ENCODE results near the gene MUC2. TPM values are rescaled to one million over a fixed set of nuclear protein-coding genes. Genes with fewer than 3 reads are reported as not detected.

The MUC2 gene
- total RNA-seq, 1 donor from 2014 or later, result not detected

DNA sequence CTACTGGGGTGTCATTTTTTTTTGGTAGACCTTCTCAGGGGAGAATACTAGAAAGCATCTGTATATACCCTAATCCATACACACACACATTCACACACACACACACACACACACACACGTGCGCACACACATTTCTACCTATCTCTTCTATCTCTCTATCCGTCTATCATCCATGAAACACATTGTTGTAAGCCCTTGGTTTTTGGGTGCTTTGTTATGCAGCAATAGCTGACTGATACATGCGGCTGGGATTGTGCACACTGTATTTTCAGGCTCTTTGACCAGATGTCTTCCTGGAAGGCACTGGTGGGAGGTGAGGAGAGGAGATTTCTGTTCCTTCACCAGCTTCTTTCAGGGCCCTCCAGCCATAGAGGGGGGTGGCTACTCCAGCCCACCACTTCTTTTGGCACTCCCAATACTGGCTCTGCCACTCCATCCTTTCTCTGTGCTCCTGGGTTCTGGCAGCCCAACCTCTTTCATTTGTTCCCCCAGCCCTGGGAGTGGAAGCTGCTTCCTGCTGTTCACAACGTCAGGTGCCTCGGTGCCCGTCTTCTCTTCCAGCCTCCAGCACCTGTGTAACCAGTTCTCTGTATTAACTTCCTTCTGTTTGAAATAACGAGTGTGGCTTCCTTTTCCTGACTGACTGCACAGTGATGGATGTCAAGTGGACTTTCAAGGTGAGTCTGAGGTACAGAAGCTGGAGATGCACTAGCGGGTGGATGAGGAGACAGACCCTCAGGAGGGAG, 12.4 kb upstream of the MUC2 start:
- intact Hi-C loops (cut with DNase I), result no loop called here
- ATAC-seq (no peak), DNase-seq (ENCODE audit: missing footprints) (no peak)

DNA sequence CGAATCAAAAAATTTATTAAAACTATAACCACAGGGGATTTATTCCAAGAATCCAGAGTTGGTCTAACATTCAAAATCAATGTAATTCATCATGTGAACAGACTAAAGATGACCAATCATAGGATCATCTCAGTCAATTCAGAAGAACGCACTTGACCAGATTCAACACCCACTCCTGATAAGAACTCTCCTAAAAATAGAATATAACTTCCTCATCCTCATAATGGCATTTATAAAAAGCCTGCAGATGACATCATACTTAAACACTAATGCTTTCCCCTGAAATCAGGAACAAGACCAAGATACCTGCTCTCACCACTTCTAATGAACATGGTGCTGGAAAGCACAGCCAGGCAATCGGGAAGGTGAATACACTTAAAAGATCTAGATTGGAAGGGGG, 10.5 kb upstream of the MUC2 start:
- DNase-seq (ENCODE audit: missing footprints) (no peak), ATAC-seq (no peak)
- intact Hi-C loops (cut with DNase I), result no loop called here

DNA sequence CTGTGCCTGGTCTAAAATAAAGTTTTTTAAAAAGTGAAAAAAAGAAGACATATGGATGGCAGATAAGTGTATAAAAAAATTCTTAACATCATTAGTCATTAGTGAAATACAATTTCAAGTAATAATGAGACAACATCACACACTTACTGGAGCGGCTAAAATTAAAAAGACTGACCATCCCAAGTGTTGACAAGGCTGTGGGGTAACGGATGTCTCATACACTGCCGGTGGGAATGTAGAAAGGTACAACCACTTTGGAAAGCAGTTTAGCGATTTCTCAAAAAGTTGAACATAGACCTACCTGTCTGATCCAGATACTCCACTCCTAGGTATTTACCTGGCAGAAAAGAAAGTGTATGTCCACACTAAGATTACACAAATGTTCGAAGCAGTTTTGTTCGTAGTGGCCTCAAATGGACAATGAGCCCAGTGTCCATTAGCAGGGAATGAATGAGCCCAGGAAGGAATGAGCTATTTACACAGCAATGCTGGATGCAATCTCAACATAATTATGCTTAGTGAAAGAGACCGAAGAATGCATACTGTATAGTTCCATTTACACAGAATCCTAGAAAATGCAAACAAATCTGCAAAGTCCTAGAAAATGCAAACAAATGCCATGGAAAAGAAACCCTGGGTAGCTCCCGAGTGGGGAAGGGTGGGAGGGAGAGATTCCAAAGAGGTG, 6.7 kb upstream of the MUC2 start:
- ATAC-seq, result no peak
- intact Hi-C loops (cut with DNase I), result no loop called here
- DNase-seq (ENCODE audit: missing footprints), result no peak

DNA sequence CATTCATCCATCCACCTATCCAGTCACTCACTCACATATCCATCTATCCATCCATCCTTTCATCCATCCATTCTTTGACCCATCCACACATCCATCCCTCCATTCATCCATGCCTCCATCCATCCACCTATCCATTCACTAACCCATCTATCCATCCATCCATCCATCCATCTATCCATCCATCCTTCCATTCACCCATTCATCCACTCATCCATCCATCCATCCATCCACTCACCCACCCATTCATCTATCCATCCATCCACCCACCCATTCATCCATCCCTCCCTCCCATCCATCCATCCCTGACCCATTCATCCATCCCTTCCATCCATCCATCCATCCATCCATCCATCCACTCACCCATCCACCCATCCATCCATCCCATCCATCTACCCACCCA, 4.9 kb upstream of the MUC2 start:
- intact Hi-C loops (cut with DNase I), result no loop called here
- no peak for ATAC-seq

DNA sequence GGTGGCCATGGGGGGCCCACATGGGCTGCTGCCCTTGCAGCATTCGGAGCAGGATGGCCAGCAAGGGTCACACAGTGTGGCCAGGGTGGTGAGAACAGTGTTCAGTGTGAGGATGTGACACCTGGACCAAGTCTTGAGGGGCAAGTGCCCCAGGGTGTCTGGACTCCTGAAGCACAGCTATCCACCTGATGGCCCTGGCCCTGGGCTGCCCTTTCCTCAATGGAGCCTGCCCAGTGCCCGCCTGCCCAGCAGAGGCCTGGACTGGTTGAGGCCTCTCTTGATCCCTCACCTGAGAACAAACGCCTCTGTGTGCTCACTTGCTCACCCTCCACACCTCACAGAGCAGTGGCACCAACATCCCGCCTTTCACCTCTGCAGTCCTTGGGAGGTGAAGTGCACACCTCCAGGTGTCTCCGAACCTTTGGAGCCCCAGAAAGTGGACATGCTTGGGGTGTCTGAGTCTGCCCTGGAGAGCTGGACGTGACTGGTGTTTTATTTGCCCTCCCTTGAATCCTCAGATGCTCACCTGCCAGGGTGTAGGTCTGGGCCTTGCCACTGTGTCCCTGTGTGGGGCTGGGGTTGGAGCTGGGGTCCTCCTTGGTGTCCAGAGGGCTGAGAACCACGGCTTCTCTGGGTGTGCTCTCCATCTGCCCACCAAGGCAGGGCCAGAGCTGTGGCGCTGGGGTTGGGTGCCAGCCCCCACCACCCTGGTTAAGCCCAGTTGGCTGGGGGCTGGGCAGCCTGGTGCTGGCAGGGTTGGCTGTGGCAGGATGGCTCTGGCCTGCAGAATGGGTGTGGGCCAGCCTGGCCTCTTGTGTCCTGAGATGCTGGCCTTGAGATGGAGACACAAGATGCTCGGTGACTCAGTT, 3.8 kb upstream of the MUC2 start:
- ATAC-seq (no peak), DNase-seq (ENCODE audit: missing footprints) (peak; percentile 58)
- intact Hi-C loops (cut with DNase I), result no loop called here

More for the DNA sequence above, 4.9 kb upstream of the MUC2 start:
- no peak for DNase-seq (ENCODE audit: missing footprints)

DNA sequence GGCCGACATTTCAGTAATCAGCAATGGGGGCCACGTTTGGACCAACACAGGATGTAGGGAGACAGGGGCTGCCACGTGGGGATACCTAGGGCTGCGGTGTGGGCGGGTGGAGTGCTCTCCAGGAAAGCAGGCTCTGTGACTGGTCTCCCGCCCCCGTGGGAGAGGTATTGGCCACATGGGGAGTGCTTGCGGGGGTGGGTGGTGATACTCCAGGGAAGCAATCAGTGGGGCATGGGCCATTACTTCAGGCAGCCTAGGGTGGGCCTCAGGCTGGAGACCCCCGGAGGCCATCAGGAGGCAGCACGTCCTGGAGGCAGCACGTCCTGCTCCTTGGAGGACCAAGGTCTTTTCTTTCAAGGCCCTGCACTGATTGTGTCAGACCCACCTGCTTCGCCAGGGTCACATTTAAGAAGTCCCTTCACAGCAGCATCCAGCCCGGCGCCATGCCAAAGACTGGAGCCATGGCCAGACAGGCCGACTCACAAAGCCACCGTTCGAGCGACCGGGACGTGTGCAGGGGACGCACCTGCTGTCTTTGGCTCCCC, 3.0 kb upstream of the MUC2 start:
- intact Hi-C loops (cut with DNase I), result no loop called here
- DNase-seq (ENCODE audit: missing footprints) (peak; percentile 67), ATAC-seq (no peak)

DNA sequence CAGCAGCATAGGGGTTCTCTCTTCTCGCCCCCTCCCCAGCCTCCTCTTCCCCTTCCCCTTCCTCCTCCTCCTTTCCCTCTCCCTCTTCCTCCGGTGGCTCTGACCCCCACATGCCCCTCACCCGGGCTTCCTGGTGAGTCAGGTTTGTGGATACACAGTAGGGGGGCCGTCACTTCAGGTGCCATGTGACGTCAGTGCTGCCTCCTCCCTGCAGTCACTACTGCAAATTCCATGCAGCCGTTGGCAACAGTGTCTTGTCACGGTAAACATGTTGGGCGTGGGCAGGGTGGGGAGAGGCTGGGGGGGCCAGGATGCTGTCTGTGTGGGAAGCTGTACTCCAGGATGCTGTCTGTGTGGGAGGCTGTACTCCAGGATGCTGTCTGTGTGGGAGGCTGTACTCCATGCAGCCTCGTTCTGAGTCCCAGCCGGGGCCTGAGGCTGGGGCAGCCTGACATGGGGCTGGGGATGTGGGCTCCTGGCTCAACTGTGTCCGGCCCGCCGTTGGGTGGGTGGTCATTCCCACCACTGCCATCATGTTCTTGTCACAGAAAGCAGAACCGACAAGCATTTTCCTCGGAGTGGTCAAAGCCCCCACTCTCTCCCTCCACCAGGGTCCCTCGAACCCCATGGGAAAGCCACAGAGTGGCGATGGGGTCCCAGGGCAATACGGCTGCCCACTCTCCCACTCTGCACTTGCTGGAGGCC, 2.4 kb upstream of the MUC2 start:
- DNase-seq (ENCODE audit: missing footprints) (peak; percentile 68), ATAC-seq (no peak)
- intact Hi-C loops (cut with DNase I), result no loop called here

DNA sequence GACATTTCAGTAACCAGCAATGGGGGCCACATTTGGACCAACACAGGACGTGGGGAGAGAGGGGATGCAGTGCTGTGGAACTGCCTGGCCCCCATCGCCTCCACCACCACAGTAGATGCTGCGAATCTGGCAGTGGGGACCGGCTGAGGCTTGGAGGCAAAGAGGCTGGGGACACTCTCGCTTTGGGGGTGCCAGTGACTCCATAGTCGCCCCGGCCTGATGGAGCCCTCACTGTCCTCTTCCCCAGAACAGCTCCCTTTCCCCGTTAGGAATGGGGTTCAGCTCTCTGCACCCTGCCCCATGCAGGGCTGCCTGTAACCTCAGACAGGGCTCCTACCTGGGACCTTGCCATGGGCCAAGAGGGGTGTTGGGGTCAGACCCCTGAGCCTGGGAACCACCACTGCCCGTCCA, 1.8 kb upstream of the MUC2 start:
- DNase-seq (ENCODE audit: missing footprints) (no peak), ATAC-seq (no peak)
- intact Hi-C loops (cut with DNase I), result no loop called here

DNA sequence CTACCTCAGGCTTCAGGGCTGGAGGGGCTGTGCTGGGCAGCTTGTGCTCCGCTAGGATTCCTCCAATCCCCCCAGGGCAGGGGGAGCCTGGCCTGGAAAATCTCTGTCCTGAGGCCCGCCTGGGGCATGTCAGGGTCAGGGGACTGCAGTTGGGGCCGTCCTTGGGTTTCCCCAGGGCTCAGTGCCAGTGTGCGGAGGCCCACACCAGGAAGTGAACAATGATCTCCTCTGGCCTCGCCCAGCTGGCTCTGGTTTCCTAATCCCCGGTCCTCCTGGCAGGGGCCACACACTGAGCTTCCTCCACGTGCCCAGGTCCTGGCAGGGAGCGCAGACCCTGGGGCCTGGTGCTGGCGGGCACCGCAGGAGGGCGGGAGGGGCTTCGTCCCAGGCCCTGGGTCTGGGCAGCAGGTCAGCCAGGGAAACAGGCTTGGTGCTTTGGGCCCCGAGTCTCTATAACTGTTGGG, 1.4 kb upstream of the MUC2 start:
- peak; percentile 52 for ATAC-seq
- peak; percentile 73 for DNase-seq (ENCODE audit: missing footprints)
- intact Hi-C loops (cut with DNase I), result no loop called here

DNA sequence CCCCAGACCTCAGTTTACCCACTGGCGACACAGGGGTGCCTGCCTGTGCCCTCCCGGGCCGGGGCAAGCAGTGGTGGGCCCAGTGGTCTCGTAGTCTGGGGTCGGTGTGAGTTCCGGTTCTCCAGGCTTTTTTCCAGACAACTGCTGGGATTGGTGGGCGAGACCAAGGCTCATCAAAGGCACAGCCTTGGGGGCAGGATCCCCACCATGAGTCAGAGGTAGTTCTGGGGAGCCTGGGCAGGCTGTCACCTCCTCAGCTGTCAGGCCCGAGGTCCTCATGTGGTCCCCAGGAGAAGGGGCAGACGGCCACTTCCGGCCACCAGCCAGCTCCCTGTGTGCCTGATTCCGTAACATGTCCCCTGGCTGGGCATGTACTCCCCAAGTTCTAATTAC, 827 bp upstream of the MUC2 start:
- intact Hi-C loops (cut with DNase I), result no loop called here
- DNase-seq (ENCODE audit: missing footprints) (no peak), ATAC-seq (no peak)

DNA sequence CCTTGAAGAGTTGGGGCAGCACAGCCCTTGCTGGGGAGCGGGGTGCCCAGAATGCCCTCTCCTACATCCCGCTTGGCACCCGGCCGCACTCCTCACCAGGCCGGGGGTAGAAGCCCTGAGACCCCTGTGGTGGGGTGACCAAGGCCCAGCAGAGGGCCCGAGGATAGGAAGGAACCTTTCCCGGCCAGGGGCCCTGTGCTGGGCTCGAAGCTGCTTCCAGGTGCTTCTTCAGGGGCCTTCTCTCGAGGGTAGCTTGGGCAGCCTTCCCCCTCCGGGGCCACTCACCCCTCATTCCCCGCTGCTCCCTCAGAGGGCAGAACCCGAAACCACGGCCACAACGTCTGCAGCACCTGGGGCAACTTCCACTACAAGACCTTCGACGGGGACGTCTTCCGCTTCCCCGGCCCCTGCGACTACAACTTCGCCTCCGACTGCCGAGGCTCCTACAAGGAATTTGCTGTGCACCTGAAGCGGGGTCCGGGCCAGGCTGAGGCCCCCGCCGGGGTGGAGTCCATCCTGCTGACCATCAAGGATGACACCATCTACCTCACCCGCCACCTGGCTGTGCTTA, 752 bp downstream of the MUC2 start:
- intact Hi-C loops (cut with DNase I), result no loop called here
- no peak for ATAC-seq
- no peak for DNase-seq (ENCODE audit: missing footprints)

DNA sequence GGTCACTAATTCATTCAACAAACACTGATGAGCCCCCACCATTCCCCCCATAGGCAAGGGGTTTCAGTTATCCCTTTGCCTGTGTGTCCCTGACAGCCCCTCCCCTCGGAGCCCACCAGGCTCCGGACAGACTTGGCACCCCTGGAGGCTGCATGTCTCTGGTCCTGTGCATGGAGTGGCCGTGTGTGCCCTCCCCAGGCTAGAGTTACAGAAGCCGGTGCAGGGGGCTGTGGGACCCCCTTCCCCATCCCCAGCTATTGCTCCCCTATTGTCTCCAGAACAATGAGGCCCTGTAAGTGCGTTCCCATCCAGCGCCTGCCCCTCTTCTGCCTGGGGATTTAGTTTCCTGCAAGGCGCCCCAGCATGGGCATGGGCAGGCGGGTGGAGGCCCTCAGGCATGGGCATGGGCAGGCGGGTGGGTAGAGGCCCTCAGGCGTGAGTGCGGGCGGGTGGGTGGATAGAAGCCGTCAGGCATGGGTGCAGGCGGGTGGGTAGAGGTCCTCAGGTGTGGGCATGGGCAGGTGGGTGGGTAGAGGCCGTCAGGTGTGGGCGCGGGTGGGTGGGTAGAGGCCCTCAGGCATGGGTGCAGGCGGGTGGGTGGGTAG, 1.5 kb downstream of the MUC2 start:
- no peak for ATAC-seq
- DNase-seq (ENCODE audit: missing footprints), result no peak
- intact Hi-C loops (cut with DNase I), result no loop called here

DNA sequence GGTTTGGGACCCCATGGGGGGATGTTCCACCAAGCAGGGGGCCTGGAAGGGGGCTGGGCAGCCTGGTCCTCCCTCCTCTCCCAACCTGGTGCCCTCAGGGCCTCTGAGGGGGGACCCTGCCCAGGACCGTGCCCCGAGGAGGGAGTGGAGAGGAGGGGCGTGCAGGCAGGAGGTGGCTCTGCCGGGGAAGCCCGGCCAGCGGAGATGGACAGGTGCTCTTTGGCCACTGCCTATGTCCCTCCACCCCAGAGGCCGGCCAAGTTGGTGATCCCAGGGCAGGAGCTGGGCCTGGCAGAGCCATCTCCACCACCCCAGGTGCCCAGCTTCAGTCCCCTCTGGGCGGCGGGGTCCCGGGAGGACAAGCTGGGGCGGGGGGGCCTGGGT, 2.4 kb downstream of the MUC2 start:
- ATAC-seq (no peak), DNase-seq (ENCODE audit: missing footprints) (no peak)
- intact Hi-C loops (cut with DNase I), result no loop called here

DNA sequence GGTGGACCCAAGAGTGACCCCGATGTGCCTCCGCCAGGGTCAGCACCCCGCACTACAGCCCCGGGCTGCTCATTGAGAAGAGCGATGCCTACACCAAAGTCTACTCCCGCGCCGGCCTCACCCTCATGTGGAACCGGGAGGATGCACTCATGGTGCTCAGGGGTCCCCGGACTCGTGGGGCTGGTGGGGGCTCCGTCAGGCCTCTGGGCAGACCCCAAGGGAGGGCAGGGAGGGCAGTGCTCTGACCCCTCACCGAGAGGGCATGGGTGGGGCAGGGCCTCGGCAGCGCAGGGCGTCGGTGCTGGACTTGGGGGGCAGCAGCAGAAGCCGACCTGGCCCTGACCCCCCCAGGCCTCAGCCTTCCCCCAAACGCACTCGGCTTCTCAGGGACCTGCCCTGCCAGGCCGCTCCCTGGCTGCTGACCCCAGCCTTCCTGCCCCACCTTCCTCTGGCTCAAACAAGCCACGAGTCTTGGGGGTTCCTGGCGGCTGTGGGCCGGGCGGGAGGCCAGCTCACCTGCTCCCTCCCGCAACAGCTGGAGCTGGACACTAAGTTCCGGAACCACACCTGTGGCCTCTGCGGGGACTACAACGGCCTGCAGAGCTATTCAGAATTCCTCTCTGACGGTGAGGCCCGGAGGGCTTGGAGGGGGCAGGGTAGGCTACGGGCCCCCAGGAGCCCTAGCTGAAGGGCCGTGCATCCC, 2.9 kb downstream of the MUC2 start:
- intact Hi-C loops (cut with DNase I), result no loop called here
- no peak for ATAC-seq

DNA sequence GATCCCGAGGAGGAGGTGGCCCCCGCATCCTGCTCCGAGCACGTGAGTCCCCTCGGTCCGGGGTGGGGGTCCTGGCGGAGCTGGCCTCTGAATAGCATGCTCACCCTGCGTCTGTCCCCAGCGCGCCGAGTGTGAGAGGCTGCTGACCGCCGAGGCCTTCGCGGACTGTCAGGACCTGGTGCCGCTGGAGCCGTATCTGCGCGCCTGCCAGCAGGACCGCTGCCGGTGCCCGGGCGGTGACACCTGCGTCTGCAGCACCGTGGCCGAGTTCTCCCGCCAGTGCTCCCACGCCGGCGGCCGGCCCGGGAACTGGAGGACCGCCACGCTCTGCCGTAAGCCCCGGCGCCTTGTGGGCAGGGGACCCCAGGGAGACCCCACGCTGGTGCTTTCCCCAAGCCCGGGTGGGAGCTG, 3.5 kb downstream of the MUC2 start:
- intact Hi-C loops (cut with DNase I), result no loop called here
- no peak for ATAC-seq
- no peak for DNase-seq (ENCODE audit: missing footprints)

More for the DNA sequence above, 2.9 kb downstream of the MUC2 start:
- DNase-seq (ENCODE audit: missing footprints), result no peak

DNA sequence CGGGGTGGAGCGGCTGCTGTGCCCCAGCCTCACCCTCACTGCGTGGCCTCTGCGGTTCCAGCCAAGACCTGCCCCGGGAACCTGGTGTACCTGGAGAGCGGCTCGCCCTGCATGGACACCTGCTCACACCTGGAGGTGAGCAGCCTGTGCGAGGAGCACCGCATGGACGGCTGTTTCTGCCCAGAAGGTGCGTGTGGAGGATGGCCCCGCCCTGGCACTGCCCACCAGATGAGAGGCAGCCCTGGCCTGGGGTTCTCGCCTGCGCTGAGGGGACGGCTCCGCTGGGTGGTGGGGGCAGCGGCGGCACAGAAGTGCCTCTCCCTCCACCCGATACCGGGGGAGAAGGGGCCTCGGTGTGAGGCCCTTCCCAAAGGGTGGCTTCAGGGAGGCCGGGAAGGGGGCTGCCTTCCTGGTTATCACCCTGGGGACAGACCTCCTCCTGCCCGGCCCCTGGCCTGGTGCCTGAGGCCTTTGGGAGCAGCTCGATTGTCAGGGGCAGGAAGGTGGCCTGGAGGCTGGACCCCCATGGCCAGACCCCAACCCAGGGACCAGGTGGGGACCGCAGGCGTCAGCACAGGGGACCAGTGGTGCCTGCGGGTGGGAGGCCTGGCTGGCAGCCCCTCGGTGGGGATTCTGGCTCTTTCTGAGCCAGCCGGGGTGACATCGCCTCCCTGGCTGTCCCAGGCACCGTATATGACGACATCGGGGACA, 7.1 kb downstream of the MUC2 start:
- ATAC-seq (no peak), DNase-seq (ENCODE audit: missing footprints) (no peak)
- intact Hi-C loops (cut with DNase I), result no loop called here

DNA sequence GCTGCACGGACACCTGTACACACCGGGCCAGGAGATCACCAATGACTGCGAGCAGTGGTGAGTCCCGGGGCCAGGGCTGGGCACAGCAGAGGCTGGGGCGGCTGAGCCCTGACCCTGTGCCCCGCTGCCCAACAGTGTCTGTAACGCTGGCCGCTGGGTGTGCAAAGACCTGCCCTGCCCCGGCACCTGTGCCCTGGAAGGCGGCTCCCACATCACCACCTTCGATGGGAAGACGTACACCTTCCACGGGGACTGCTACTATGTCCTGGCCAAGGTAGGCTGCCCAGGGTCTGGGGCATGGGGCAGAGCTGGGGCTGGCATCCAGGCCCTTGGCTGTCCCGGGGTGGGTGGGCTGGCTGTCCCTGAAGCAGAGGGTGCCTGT, 7.7 kb downstream of the MUC2 start:
- no peak for DNase-seq (ENCODE audit: missing footprints)
- intact Hi-C loops (cut with DNase I), result no loop called here
- no peak for ATAC-seq

Measured in Right ventricle myocardium inferior (tissue), 1 donor.